ENCODE data around the gene PRRX2. TPM values are rescaled to one million over a fixed set of nuclear protein-coding genes. Genes with fewer than 3 reads are reported as not detected.

The PRRX2 gene
- total and polyA plus RNA-seq, 4 donors, result 0.03 to 0.08 TPM; not detected in 2

- H3K4me3 ChIP-seq (ENCODE audit: low read depth in 1 of 3, low read length in 3 of 3), result no peak overlapping the region
- 87% methylated on average over 8 of the region's 8 CpGs for WGBS
- TF ChIP-seq FOXA1 (IDR thresholded peaks at IDR 0.05) (no peak), YY1 (IDR thresholded peaks at IDR 0.05) (no peak), GABPA (IDR thresholded peaks at IDR 0.05 in 1 of 2, conservative IDR thresholded peaks at IDR 0.05 in 1 of 2) (no peak), JUND (IDR thresholded peaks at IDR 0.05) (no peak), MAX (IDR thresholded peaks at IDR 0.05) (no peak), SP1 (IDR thresholded peaks at IDR 0.05) (no peak), RAD21 (IDR thresholded peaks at IDR 0.05) (no peak), RXRA (IDR thresholded peaks at IDR 0.05) (no peak), REST (IDR thresholded peaks at IDR 0.05) (no peak), NR2F2 (IDR thresholded peaks at IDR 0.05) (no peak), CTCF (IDR thresholded peaks at IDR 0.05; ENCODE audit: low read depth, low read length, missing input control) (no peak), FOXA2 (IDR thresholded peaks at IDR 0.05) (no peak), ATF3 (IDR thresholded peaks at IDR 0.05) (no peak), HNF4G (IDR thresholded peaks at IDR 0.05) (no peak), EGR1 (IDR thresholded peaks at IDR 0.05; ENCODE audit: low read depth in 2 of 2) (no peak), TAF1 (conservative IDR thresholded peaks at IDR 0.05) (no peak), HNF4A (conservative IDR thresholded peaks at IDR 0.05) (no peak), ZBTB33 (IDR thresholded peaks at IDR 0.05) (no peak)
- peaks cover 2 to 22% (median 13%) of the 10 kb centered on the region in 4 donors for H3K36me3 ChIP-seq (ENCODE audit: control insufficient read depth in 4 of 4, insufficient read depth in 3 of 4, low read depth in 1 of 4, low read length in 3 of 4)
- H3K4me1 ChIP-seq (ENCODE audit: control insufficient read depth in 4 of 4, insufficient read depth in 4 of 4, low read length in 3 of 4), result peaks cover 6 to 44% (median 35%) of the 10 kb centered on the region in 4 donors
- no peak for DNase-seq (ENCODE audit: low spot score)
- no peaks in the 10 kb centered on the region for H3K27me3 ChIP-seq (ENCODE audit: control insufficient read depth in 4 of 4, insufficient read depth in 4 of 4, low read length in 3 of 4)
- H3K9me3 ChIP-seq (ENCODE audit: control insufficient read depth in 4 of 4, low read length in 3 of 4), result no peaks in the 10 kb centered on the region
- H3K27ac ChIP-seq (ENCODE audit: low read depth in 1 of 2, low read length in 2 of 2), result no peak overlapping the region
- no peak overlapping the region for H3K9ac ChIP-seq (ENCODE audit: low read depth in 1 of 2, low read length in 2 of 2)
Measured at GRCh38 chr9:129629251-129629820, 36.1 kb upstream of the PRRX2 start.

All from liver (tissue), 9 donors.